ENCODE data around the gene METTL8. TPM values are rescaled to one million over a fixed set of nuclear protein-coding genes. Genes with fewer than 3 reads are reported as not detected.

The METTL8 gene
- total RNA-seq, 4 donors from 2014 or later: 17.2 to 45.3 (median 25.7) TPM

DNA sequence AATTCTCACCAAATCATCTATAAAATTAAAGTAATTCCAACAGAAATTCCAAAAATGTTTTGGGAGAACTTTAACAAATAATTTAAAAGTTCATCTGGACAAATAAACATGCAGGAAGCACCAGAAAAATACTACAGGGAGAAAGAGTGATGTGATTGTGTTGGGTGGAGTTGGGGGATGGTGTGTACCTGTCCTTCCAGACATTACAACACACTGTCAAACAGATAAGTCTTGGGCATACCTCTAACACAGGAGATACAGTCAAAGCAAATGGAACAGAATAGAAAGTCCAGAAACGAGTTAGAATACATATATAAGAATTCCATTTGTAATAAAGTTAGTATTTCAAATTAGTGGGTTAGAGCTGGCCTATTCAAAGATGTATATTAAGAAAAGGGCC is 22.6 kb downstream of the METTL8 start:
- TF ChIP-seq, protein P1, sequence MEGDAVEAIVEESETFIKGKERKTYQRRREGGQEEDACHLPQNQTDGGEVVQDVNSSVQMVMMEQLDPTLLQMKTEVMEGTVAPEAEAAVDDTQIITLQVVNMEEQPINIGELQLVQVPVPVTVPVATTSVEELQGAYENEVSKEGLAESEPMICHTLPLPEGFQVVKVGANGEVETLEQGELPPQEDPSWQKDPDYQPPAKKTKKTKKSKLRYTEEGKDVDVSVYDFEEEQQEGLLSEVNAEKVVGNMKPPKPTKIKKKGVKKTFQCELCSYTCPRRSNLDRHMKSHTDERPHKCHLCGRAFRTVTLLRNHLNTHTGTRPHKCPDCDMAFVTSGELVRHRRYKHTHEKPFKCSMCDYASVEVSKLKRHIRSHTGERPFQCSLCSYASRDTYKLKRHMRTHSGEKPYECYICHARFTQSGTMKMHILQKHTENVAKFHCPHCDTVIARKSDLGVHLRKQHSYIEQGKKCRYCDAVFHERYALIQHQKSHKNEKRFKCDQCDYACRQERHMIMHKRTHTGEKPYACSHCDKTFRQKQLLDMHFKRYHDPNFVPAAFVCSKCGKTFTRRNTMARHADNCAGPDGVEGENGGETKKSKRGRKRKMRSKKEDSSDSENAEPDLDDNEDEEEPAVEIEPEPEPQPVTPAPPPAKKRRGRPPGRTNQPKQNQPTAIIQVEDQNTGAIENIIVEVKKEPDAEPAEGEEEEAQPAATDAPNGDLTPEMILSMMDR (IDR thresholded peaks at IDR 0.05; ENCODE audit: low read depth): no peak

DNA sequence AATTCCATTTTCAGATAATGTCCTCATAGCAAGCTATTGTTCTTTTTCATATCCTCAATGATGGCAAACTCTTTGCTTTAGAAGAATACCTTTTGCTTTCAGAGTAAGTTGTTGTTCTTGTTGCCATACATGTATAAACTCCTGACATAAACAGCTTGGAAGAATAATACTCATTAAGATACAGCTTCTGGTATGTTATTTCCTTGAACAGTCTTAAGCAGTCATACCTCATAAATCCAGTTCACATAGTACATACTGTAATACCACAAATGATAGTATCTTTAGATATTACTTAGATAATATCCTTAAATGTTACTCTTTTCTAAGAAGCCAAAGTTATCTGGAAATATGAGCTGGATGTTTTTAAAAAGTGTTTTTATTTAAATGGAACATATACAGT is 23.2 kb downstream of the METTL8 start:
- TF ChIP-seq, protein P1 (IDR thresholded peaks at IDR 0.05; ENCODE audit: low read depth): no peak

DNA sequence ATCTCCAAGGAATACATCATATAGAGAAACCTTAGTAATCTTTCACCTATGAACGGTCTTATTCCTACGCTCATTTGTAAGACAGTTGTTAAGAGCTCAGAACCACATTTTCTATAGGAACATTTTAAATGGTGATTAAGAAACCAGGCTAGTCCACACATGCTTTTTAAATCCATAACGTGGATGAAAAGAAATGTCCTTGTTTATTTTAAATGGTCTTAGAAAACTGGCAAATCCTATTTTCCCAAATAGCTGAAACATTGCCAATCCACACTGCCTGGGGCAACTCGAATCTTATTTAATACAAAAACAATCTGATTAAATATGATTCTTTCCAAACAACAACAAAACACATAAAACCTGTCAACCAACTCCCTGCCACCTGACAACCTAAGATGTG is 23.7 kb downstream of the METTL8 start:
- TF ChIP-seq, protein P1 (IDR thresholded peaks at IDR 0.05; ENCODE audit: low read depth): no peak

DNA sequence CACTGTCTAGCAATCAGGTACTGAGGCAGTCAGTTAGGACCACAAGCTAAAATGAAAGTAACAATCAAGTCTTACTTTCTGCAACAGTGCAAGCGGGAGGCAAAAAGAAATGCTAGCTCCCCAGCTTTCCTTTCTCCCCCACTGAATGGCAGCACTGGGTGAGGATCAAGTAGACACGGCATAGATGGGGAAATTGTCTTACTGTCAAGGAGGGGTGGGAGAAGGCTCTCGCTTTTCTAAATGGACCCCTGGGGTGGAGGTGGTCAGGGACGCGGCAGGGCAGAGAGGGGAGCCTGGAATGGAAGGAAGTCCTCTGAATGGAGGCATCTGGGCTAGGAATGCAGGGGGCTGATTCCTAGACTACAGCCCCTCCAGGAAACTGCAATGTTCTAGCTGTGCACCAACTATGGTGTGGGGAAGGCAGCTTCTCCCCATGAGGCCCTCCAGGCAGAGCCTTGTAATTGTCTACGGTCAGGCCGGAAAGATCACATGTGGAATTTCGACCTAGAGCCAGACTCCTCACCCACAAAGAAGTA is 24.3 kb downstream of the METTL8 start:
- TF ChIP-seq, protein P1 (IDR thresholded peaks at IDR 0.05; ENCODE audit: low read depth): no peak

DNA sequence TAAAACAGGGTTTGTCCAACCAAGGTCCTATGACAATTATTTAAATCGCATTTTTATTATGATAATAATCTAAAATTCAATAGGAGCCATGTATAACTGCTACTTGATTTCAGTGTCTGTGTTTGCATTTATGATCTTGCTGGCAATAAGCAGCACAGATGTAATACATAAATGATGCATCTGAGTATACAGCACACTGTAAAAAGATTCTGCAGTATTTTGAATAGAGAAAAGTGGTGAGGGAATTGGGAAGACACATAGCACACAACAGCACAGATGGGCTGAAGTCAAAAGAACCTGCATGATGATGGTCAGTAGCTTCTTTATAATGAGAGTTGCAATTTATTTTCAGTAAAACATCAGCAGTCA is 26.1 kb downstream of the METTL8 start:
- TF ChIP-seq, protein P1 (IDR thresholded peaks at IDR 0.05; ENCODE audit: low read depth): no peak

DNA sequence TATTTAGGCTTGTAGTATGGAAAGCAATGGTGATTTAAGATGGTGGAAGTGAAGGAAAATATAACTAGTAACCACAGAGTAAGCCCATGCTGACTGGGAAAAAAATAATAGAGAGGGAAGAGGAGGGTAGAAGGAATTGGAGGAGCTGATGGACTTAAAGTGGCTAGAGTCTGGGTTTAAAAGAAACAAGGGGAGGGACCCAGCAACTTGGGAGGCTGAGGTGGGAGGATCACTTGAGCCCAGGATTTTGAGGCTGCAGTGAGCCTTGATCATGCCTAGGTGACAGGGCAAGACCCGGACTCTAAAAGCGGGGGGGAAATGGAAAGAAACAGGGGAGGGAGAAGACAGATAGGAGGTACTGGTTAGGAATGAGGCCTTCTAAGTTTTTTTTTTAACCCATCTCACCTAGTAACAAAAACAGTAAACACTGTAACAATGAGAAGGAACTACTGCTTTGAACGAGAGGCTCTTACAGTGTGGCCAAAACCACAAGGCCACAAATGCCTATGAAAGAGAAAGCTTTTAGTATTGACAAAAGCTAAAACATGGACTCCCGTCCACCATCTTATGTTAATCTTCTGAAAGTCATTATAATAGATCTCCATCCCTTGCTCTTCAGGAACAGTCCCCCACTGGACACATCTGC is 26.6 kb downstream of the METTL8 start:
- TF ChIP-seq, protein P1 (IDR thresholded peaks at IDR 0.05; ENCODE audit: low read depth): no peak

DNA sequence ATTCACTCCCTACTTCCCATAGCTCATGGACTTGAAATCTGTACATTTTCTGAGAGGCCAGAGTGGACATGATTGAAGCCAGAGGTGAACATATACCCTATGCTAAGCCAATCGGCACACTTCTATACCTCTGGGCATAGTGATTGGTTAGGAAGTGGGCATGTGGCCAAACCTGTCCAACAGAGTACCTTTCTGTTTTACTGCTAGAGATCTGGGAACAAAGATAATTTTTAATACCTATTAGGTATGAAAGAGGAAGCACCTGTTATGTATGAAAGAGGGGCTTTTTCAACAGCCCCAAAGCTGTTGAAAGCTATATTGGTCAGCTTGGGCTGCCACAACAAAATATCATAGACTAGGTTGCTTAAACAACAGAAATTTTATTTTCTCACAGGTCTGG is 27.7 kb downstream of the METTL8 start:
- TF ChIP-seq, protein P1 (IDR thresholded peaks at IDR 0.05; ENCODE audit: low read depth): no peak
